ES-I3 (cell line): Measurements from ENCODE around the gene HCN2.

Source experiments
- H3K36me3 ChIP-seq: 2 replicates; pipeline ENCODE4 v1.6.1; 2013; ENCODE audit warnings: mild to moderate bottlenecking, low read length, control low read depth, moderate library complexity; ENCODE audit not compliant: insufficient read depth
- H3K4me1 ChIP-seq: 2 replicates; pipeline ENCODE4 v1.6.1; 2013; ENCODE audit warnings: mild to moderate bottlenecking, control low read depth, low read length; ENCODE audit not compliant: insufficient read depth
- H3K9ac ChIP-seq: 2 replicates; pipeline ENCODE4 v1.6.1; 2013; ENCODE audit warnings: low read depth, mild to moderate bottlenecking, low read length, moderate library complexity
- H3K9me3 ChIP-seq: 2 replicates; pipeline ENCODE4 v1.6.1; 2013; ENCODE audit warnings: mild to moderate bottlenecking, low read length, moderate library complexity; ENCODE audit not compliant: control insufficient read depth, insufficient read depth

Gene HCN2

DNA sequence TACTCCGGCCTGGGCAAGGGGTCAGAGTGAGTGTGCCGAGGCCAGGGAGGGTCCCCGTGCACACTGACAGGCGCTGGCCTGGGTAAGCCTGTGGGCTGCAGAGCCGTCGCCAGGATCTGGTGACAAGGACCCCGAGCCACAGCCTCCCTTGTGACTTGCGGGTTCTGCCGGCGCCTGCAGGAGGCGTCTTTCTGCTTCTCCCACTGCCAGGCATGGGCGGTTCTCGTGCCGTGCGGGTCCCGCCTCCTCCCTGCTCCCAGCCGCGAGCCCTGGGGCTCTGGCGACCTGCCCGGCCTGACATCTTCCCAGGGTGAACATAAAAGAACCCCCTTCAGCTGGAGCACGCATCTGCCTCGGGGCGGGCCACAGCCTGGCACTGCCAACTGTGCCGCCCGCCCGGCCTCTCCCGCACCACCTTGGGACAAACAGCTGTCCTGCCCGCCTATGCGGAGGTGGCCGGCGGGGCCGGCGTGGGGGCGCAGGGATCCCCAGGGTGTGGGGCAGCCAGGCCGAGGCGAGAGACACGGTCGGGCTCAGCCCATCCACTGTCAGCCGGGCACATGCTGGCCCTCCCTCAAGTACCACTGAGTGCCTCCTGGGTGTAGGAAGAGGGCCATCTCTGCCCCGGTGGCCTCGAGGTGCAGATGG is 1.5 kb upstream of the HCN2 start:
- Histone ChIP-seq H3K4me1 (peaks cover 3% of the 10 kb centered on the region; the same call in 1 of the 2 replicates), H3K9ac (peak overlapping the region; percentile 28; the same call in 1 of the 2 replicates), H3K36me3 (no peaks in the 10 kb centered on the region), H3K9me3 (no peaks in the 10 kb centered on the region)

GRCh38 chr19:588741-589692 is 664 bp upstream of the HCN2 start:
- H3K4me1 ChIP-seq: peaks cover 3% of the 10 kb centered on the region; the same call in 1 of the 2 replicates
- H3K9me3 ChIP-seq: no peaks in the 10 kb centered on the region
- peak overlapping the region; percentile 58; the same call in 1 of the 2 replicates for H3K9ac ChIP-seq
- H3K36me3 ChIP-seq: no peaks in the 10 kb centered on the region

DNA sequence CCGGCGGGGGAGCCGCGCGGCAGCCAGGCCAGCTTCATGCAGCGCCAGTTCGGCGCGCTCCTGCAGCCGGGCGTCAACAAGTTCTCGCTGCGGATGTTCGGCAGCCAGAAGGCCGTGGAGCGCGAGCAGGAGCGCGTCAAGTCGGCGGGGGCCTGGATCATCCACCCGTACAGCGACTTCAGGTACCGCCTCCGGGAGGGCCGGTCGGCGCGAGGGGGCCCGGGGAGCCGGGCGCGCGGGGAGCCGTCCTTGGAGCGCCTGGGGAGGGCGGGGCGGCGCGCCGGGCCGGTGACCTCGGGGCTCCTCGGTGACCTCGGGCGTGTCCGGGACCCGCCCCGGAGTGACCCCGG is 690 bp downstream of the HCN2 start:
- H3K36me3 ChIP-seq: no peaks in the 10 kb centered on the region
- H3K9ac ChIP-seq: peak overlapping the region; percentile 15; the same call in 1 of the 2 replicates
- peaks cover 3% of the 10 kb centered on the region; the same call in 1 of the 2 replicates for H3K4me1 ChIP-seq
- no peaks in the 10 kb centered on the region for H3K9me3 ChIP-seq

DNA sequence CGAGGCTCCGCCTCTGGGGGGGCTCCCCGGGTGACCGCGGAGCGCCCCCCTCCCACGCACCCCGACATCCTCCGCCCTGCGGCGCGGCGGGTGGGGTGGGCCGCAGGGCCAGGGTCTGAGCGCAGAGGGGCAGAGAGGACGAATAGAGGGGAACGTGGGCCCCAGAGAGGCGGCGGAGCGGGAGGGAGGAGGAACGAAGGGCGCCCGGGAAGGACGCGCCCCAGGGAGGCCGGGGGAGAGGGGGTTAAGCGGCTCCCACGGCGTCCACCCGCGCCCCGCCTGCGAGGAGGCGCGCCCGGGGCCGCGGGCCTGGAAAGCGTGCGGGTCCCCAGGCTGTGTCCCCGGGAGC is 1.0 kb downstream of the HCN2 start:
- Histone ChIP-seq H3K4me1 (peaks cover 3% of the 10 kb centered on the region; the same call in 1 of the 2 replicates), H3K36me3 (no peaks in the 10 kb centered on the region), H3K9ac (no peak overlapping the region; the same call in 1 of the 2 replicates), H3K9me3 (no peaks in the 10 kb centered on the region)

DNA sequence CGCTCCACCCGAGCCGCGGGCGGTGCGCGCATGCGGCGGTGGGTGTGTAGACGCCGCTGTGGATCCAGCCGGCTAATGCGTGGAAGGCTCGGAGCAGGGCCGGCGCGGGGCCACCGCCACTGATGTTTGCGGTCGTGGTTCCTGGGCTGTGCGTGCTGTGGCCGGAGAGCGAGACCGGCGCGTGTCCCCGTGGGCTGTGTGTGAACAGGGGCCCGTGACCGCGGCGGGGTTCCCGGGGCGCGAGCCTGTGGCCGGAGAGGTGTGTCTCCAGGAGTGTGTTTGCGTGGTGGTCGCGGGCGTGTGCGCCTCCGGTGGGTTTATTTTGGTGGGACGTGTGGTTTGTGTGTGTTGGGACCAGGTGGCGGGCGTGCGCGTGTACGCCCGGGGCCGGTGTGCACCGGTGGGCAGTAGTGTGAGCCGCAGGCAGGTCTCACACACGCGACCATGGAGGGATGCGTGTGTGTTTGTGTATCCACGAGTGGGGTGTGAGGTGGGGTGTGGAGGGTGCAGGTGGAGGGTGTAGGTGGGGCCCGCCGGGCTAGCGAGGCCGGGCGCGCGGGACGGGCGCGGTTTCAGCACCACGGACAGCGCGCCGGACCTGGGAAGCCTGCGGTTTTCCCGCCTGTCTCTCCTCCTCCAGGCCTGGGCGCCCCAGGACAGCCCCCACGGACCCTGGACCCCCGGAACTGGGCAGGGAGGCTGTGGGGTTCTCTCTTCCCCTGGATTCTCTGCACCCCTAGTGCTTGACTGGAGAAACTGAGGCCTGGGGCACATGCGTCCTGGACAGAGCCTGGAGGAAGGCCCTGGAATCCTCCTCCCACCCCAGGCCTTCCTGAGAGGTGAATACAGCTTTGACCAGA is 1.6 kb downstream of the HCN2 start:
- H3K4me1 ChIP-seq: peaks cover 3% of the 10 kb centered on the region; the same call in 1 of the 2 replicates
- no peak overlapping the region; the same call in 1 of the 2 replicates for H3K9ac ChIP-seq
- no peaks in the 10 kb centered on the region for H3K9me3 ChIP-seq
- H3K36me3 ChIP-seq: no peaks in the 10 kb centered on the region

- H3K36me3 ChIP-seq: no peaks in the 10 kb centered on the region
- no peak overlapping the region for H3K9ac ChIP-seq
- peaks cover 3% of the 10 kb centered on the region; the same call in 1 of the 2 replicates for H3K4me1 ChIP-seq
- H3K9me3 ChIP-seq: no peaks in the 10 kb centered on the region
These were observed 2.4 kb downstream of the HCN2 start for GRCh38 chr19:592101-592500.

- Histone ChIP-seq H3K36me3 (no peaks in the 10 kb centered on the region), H3K9ac (no peak overlapping the region), H3K9me3 (no peaks in the 10 kb centered on the region), H3K4me1 (peaks cover 3% of the 10 kb centered on the region; the same call in 1 of the 2 replicates)
These were observed 3.4 kb downstream of the HCN2 start for GRCh38 chr19:593055-593454.

DNA sequence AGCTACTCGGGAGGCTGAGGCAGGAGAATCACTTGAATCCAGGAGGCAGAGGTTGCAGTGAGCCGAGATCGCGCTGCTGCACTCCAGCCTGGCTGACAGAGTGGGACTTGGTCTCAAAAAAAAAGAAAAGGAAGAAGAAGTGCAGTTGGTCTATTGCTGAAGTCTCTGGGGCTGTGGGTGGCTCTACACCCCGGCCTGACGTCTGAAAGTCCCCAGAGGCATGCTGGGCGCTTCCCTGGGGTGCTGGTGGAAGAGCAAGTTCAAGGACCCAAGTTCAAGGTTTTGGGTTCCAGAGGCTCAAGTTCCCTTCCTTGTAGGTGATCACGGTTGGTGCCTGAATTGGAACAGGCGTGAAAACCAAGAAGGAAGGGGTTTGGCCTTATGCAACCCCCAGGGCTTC is 3.8 kb downstream of the HCN2 start:
- Histone ChIP-seq H3K36me3 (no peaks in the 10 kb centered on the region), H3K9ac (no peak overlapping the region), H3K4me1 (peaks cover 3% of the 10 kb centered on the region; the same call in 1 of the 2 replicates), H3K9me3 (no peaks in the 10 kb centered on the region)

GRCh38 chr19:594265-594870 is 4.7 kb downstream of the HCN2 start:
- H3K4me1 ChIP-seq: no peaks in the 10 kb centered on the region
- no peaks in the 10 kb centered on the region for H3K36me3 ChIP-seq
- no peaks in the 10 kb centered on the region for H3K9me3 ChIP-seq
- H3K9ac ChIP-seq: no peak overlapping the region

- Histone ChIP-seq H3K9me3 (no peaks in the 10 kb centered on the region), H3K9ac (no peak overlapping the region), H3K4me1 (no peaks in the 10 kb centered on the region), H3K36me3 (no peaks in the 10 kb centered on the region)
These were observed 5.9 kb downstream of the HCN2 start for GRCh38 chr19:595326-596262.

DNA sequence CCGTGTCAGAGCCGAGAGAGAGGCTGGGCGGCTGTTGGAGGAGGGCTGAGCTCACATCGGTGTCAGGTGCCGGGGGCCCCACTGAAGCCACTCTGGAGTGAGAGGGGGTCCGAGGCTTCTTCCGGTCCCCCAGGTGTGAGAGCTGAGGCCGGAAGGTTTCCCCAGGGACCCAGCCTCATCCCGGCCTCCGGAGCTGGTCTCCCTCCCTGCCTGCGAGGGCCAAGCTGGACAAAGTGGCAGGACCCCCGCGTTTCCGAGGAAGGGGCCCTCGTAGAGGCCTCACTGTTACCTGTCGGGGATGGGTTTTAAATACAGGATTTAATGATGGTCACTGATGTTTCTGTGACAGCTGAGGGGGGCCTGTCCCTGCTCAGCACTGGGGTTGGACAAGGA is 6.6 kb downstream of the HCN2 start:
- Histone ChIP-seq H3K9ac (no peak overlapping the region), H3K36me3 (no peaks in the 10 kb centered on the region), H3K4me1 (no peaks in the 10 kb centered on the region), H3K9me3 (peaks cover 5% of the 10 kb centered on the region; the same call in 1 of the 2 replicates)

DNA sequence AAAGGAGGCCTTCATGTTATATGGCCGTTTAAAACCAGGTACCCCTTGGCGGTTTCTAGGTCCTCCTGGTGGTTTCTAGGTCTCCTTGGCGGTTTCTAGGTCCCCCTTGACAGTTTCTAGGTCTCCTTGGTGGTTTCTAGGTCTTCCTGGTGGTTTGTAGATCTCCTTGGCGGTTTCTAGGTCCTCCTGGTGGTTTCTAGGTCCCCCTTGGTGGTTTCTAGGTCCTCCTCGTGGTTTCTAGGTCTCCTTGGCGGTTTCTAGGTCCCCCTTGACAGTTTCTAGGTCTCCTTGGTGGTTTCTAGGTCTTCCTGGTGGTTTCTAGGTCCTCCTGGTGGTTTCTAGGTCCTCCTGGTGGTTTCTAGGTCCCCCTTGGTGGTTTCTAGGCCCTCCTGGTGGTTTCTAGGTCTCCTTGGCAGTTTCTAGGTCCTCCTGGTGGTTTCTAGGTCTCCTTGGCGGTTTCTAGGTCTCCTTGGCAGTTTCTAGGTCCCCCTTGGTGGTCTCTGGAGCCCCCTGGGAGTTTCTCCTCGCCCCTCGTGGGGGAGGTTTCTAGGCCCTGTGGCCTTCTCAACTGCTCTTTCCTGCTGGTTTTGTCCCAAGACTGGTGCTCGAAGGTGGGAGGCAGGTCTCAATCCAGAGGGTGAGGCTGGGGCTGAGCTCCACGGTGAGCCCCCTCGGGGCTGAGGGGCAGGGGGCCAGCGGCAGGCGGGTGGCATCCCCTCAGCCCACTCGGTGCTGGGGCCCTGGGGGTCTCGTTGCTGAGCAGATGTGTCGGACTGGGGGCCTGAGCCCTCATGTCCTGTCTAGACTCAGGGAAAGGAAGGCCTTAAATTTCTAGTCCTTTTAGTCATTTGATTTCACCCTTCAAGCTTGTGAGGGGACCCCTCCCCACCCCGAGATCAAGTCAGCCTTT is 8.0 kb downstream of the HCN2 start:
- Histone ChIP-seq H3K36me3 (no peaks in the 10 kb centered on the region), H3K9ac (no peak overlapping the region), H3K4me1 (no peaks in the 10 kb centered on the region), H3K9me3 (peaks cover 5% of the 10 kb centered on the region; the same call in 1 of the 2 replicates)
